Measurements from ENCODE around the gene PCARE.

The PCARE gene

DNA sequence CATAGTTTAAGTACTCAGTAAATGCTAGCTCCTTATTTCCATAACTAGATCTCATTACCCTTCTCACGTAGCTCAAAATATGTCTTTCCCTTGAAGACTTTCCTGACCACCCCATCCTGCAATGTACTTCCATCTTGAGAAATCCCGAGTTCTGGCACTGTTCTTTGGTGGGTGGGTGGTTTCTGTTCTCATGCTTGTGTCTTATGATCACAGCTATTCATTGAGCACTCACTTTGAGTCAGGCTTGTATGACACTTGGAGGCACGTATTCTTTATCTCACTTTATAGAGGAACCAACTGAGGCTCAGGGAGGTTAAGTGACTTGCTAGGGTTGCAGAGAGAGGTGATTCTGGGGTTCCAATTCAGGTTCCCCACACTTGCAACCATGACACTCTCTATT lies 31.9 kb upstream of the PCARE start:
- no peak overlapping the region for H3K9ac ChIP-seq (ENCODE audit: low read length)
- no peaks in the 10 kb centered on the region for H3K9me2 ChIP-seq (replicated peaks; ENCODE audit: insufficient read depth, low read length)
- no peak overlapping the region for H3K27ac ChIP-seq (ENCODE audit: low read length)
- H3K36me3 ChIP-seq (replicated peaks; ENCODE audit: insufficient read depth, low read length), result no peaks in the 10 kb centered on the region
- no peak for DNase-seq
- no peaks in the 10 kb centered on the region for H3K79me2 ChIP-seq (ENCODE audit: low read length)
- no peaks in the 10 kb centered on the region for H3K27me3 ChIP-seq (replicated peaks; ENCODE audit: insufficient read depth, low read length)
- H3K4me2 ChIP-seq (ENCODE audit: low read depth, low read length), result no peak overlapping the region
- no peaks in the 10 kb centered on the region for H4K20me1 ChIP-seq (ENCODE audit: insufficient read depth, low read length)
- no peaks in the 10 kb centered on the region for H3F3A ChIP-seq (ENCODE audit: insufficient read depth, low read length)
- no peak overlapping the region for H3K4me3 ChIP-seq (ENCODE audit: low read length)
- no peak overlapping the region for H2AFZ ChIP-seq (ENCODE audit: low read length)
- no peaks in the 10 kb centered on the region for H3K4me1 ChIP-seq (ENCODE audit: low read length)
- TF ChIP-seq EZH2 (optimal IDR thresholded peaks at IDR 0.05; ENCODE audit: low read depth, low read length), result no peak
- no peak for TF ChIP-seq EZH2phosphoT487 (IDR thresholded peaks at IDR 0.05; ENCODE audit: low read length)
- TF ChIP-seq, protein P1, sequence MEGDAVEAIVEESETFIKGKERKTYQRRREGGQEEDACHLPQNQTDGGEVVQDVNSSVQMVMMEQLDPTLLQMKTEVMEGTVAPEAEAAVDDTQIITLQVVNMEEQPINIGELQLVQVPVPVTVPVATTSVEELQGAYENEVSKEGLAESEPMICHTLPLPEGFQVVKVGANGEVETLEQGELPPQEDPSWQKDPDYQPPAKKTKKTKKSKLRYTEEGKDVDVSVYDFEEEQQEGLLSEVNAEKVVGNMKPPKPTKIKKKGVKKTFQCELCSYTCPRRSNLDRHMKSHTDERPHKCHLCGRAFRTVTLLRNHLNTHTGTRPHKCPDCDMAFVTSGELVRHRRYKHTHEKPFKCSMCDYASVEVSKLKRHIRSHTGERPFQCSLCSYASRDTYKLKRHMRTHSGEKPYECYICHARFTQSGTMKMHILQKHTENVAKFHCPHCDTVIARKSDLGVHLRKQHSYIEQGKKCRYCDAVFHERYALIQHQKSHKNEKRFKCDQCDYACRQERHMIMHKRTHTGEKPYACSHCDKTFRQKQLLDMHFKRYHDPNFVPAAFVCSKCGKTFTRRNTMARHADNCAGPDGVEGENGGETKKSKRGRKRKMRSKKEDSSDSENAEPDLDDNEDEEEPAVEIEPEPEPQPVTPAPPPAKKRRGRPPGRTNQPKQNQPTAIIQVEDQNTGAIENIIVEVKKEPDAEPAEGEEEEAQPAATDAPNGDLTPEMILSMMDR (IDR thresholded peaks at IDR 0.05; ENCODE audit: low read length), result no peak
- H3K9me3 ChIP-seq (replicated peaks; ENCODE audit: insufficient read depth, low read length), result no peaks in the 10 kb centered on the region

DNA sequence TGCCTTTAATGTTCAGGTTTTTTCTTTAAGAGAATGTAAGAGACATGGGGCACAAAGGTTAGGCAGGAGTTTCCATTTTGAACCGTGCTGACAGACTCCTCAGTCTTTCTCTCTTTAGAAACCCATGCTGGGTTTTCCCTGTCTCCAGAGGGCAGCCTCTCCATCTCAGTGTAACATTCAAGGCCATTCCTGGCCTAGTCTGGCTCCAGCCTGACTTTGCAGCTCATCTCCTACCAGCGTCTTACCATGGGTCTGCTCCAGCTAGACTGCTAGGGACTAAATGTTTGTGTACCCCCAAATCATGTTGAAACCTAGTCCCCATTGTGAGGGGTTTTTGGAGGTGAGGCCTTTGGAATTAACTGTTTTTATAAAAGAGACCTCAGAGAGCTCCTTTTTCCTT lies 31.1 kb upstream of the PCARE start:
- TF ChIP-seq EZH2phosphoT487 (IDR thresholded peaks at IDR 0.05; ENCODE audit: low read length) (no peak), EZH2 (optimal IDR thresholded peaks at IDR 0.05; ENCODE audit: low read depth, low read length) (no peak)
- TF ChIP-seq, protein P1 (IDR thresholded peaks at IDR 0.05; ENCODE audit: low read length), result no peak
- H3K9me2 ChIP-seq (replicated peaks; ENCODE audit: insufficient read depth, low read length), result no peaks in the 10 kb centered on the region
- H3K36me3 ChIP-seq (replicated peaks; ENCODE audit: insufficient read depth, low read length), result no peaks in the 10 kb centered on the region
- H3K9ac ChIP-seq (ENCODE audit: low read length), result no peak overlapping the region
- no peaks in the 10 kb centered on the region for H3K4me1 ChIP-seq (ENCODE audit: low read length)
- H3K79me2 ChIP-seq (ENCODE audit: low read length), result no peaks in the 10 kb centered on the region
- no peaks in the 10 kb centered on the region for H3K9me3 ChIP-seq (replicated peaks; ENCODE audit: insufficient read depth, low read length)
- H3F3A ChIP-seq (ENCODE audit: insufficient read depth, low read length), result no peaks in the 10 kb centered on the region
- no peaks in the 10 kb centered on the region for H3K27me3 ChIP-seq (replicated peaks; ENCODE audit: insufficient read depth, low read length)
- no peak overlapping the region for H2AFZ ChIP-seq (ENCODE audit: low read length)
- H3K4me2 ChIP-seq (ENCODE audit: low read depth, low read length), result no peak overlapping the region
- no peak overlapping the region for H3K27ac ChIP-seq (ENCODE audit: low read length)
- DNase-seq, result no peak
- H4K20me1 ChIP-seq (ENCODE audit: insufficient read depth, low read length), result no peaks in the 10 kb centered on the region
- no peak overlapping the region for H3K4me3 ChIP-seq (ENCODE audit: low read length)

DNA sequence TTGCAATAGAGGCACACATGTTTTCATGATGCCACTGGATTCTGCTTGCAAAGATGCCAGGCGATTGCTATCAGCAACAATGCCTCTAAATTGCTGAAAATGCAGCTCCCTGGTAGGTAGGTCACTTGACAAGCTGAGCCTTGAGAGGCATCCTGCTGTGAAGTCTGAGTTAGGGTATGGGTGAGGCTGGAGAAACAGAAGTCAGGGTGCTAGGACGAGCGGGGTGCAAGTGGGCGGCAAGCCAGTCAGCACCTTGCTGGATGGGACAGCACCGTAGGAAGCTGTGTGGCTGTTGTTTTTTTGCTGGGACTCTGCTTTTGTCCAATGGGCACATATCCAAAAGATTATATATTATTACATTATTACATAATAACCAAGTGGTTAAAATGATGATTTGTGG lies 30.4 kb upstream of the PCARE start:
- Histone ChIP-seq H3K27ac (ENCODE audit: low read length) (no peak overlapping the region), H3K27me3 (replicated peaks; ENCODE audit: insufficient read depth, low read length) (no peaks in the 10 kb centered on the region)

More for the DNA sequence above, 30.4 kb upstream of the PCARE start:
- Histone ChIP-seq H4K20me1 (ENCODE audit: insufficient read depth, low read length) (no peaks in the 10 kb centered on the region), H3K9ac (ENCODE audit: low read length) (no peak overlapping the region), H3K36me3 (replicated peaks; ENCODE audit: insufficient read depth, low read length) (no peaks in the 10 kb centered on the region), H3K4me2 (ENCODE audit: low read depth, low read length) (no peak overlapping the region), H3K79me2 (ENCODE audit: low read length) (no peaks in the 10 kb centered on the region), H3K9me2 (replicated peaks; ENCODE audit: insufficient read depth, low read length) (no peaks in the 10 kb centered on the region), H3F3A (ENCODE audit: insufficient read depth, low read length) (no peaks in the 10 kb centered on the region), H2AFZ (ENCODE audit: low read length) (no peak overlapping the region), H3K4me3 (ENCODE audit: low read length) (no peak overlapping the region), H3K4me1 (ENCODE audit: low read length) (no peaks in the 10 kb centered on the region), H3K9me3 (replicated peaks; ENCODE audit: insufficient read depth, low read length) (no peaks in the 10 kb centered on the region)
- no peak for TF ChIP-seq EZH2 (optimal IDR thresholded peaks at IDR 0.05; ENCODE audit: low read depth, low read length)
- TF ChIP-seq EZH2phosphoT487 (IDR thresholded peaks at IDR 0.05; ENCODE audit: low read length), result no peak
- TF ChIP-seq, protein P1 (IDR thresholded peaks at IDR 0.05; ENCODE audit: low read length), result no peak
- DNase-seq, result no peak
